Measurements from ENCODE around the gene CDCA3. TPM values are rescaled to one million over a fixed set of nuclear protein-coding genes. Genes with fewer than 3 reads are reported as not detected.

The CDCA3 gene
- 5.6 and 29.7 TPM in 2 replicates for total RNA-seq

DNA sequence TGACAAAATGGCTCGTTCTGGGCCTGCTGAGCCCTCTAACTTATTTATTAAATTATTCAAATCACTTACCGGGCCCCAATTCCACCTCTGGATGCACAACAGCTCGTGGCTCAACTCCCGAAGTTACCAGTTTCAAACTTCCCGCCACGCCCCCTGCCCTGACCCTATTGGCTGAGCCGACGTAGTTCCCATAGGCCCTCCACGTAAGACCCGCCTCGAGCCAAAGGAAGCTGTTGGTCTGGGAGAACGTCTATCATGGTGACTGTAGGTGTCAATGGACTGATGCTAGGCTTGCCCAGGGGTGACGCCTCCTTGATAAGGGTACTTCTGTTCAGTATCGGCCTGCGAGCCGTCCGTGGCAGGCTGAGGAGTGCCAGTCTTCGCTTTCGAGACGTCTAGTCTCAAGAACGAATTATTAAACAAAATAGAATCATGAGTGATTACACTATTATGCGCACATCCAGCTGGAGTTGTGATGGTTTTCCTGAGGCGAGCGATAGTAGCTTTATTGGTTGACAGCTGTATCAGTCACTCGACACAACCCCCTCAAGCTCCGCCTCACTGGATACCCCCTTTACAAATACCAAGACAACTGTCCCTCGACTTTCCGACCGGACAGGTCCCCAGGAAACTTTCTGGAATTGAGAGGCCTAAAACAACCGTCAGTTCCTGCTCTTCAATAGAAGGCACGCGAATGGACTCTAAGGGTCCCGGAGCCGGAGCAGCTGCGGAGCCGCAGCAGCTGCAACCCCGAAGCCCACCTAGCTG is at the start of gene CDCA3:
Gene CDCA3 (minus strand): TSS at position 134 of the 768 bp plus-strand sequence. CDS start 334 bp downstream, outside the sequence.

DNA sequence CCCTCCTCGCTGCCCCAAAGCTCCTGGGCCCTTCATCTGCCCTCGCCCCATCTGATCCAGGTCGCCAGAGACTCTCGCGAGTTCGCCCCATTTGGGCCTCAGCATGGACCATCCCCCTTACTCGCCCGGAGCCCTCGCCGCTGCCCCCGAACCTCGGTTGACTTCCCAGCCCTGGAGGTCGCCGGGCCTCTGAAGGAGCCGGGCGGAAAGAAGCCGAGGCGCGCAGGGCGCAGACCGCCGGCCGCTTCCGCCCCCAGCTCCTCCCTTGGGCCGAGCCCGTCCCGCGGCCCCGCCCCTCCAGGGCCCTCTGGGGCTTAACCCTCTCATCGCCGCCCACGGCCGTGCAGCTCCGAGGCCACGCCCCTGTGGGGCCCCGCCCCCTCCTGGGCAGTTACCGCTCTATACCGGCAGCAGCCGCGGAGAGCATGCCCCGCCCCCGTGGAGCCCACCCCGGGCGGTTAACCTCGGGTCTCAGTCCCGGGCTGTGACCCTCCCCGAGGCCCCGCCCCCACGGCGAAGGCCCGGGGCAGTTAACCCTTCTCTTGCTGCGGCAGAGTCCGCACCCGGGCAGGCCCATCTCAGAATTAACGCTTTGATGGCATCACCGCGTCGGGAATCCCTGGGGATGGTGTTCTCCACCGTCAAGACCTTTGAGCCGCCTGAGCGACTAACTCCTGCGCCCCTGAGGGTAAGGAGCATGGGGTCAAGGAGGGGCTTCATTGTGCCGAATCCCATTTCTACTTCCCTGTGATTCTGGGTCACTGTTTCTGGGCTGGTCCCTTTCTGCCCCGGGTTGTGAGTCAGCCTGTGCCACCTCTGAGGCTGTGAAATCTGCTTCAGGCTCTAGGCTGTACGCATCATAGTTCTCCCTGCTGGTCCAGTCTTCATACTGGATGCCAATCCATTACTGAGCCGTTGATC is 22.3 kb upstream of the CDCA3 start, which contains the start of gene SPSB2:
Gene SPSB2 (minus strand): TSS at position 210 of the 921 bp plus-strand sequence. CDS start 402 bp downstream, outside the sequence.

DNA sequence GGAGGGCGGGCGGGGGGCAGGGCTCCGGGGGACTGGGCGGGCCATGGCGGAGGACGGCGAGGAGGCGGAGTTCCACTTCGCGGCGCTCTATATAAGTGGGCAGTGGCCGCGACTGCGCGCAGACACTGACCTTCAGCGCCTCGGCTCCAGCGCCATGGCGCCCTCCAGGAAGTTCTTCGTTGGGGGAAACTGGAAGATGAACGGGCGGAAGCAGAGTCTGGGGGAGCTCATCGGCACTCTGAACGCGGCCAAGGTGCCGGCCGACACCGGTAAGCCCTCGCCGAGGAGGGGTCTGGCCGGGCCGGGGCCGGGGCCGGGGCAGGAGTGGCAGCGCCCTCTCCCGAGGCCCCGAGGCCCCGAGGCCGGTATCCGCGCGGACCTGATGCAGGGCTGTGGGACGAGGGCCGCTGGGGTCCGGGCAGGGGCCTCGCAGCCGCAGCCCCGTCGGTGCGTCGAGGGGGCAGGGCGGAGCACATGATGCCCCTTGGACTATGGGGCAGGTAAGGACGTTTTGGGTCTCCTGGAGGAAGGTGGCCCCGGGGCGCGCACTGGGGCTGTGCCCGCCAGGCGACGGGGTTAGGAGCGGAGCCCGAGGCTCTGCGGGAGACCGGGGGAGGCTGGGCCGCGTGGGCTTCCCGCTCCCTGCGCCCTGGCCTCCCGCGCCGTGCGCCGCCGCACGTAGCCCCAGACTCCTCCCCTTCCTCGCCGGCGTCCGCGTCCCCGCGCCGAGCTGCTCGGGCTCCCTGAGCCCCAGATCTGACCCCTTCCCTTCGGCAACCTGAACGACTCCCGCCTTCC is 16.5 kb upstream of the CDCA3 start, which contains the start of gene TPI1:
Gene TPI1 (plus strand): TSS at position 119 of the 798 bp plus-strand sequence. CDS start 36 bp downstream, at position 155.

DNA sequence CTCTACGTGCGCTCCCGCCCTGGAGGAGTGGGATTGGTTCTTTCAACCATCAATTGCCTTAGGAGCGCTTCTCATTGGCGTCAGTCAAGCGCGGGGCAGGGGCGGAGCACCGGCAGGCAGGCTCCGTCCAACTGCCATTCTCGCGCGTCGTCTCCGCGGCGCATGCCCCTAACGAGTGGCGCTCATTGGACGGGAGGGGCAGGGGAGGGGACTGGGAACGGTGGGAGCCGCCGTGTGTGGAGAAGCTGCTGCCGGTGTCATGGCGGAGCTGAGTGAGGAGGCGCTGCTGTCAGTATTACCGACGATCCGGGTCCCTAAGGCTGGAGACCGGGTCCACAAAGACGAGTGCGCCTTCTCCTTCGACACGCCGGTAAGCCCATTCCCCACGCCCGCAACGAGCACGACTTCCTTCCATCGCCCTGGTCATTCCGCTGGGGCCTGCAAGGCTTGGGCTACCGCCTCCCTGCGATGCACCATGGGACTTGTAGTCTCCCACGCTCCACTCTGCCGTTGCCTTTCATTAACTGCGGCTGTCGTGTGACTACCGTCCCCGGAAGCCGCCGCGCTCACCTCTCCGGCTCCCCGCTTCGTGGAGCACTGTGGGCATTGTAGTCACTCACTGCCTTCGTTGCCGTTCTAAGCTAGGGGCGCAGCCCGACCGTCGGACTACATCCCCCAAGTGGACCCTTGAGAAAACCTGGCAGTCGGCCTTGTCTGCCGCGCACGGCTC is 1.0 kb upstream of the CDCA3 start, which contains the start of gene USP5:
Gene USP5 (plus strand): TSS at position 230 of the 730 bp plus-strand sequence. CDS start 30 bp downstream, at position 260.

DNA sequence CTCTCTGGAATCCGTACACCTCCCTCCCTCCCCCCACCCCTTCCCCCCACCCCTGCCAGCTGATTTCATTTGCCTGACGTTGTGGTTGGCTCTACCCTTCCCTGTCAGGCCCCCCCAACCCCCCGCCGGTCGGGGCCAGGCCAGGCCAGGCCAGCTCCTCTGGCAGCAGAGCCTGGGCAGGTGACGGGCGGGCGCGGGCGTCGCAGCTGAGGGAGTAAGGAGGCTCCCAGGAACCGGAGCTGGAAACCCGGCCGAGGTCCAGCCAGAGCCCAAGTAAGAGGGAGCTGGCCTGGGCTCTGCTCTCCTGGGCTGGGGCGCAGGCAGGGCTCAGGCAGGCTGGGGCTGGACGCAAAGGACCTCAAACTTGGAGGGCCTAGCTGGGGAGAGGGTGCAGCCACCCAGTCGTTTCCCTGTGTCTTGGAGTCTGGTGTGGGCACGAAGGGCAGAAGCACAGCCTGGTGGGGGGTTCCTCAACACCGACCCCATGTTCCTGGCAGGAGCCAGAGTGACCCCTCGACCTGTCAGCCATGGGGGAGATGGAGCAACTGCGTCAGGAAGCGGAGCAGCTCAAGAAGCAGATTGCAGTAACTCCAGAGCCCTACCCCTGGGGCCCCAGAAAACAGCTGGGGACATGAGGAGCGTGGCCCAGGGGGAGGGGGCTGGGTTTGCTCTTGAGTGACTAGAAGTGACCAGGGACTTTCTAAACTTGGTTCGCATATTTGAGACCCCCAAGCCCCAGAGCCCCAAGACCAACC is 10.1 kb downstream of the CDCA3 start, which contains the start of gene GNB3:
Gene GNB3 (plus strand): TSS at position 165 of the 755 bp plus-strand sequence. CDS start 363 bp downstream, at position 528.

DNA sequence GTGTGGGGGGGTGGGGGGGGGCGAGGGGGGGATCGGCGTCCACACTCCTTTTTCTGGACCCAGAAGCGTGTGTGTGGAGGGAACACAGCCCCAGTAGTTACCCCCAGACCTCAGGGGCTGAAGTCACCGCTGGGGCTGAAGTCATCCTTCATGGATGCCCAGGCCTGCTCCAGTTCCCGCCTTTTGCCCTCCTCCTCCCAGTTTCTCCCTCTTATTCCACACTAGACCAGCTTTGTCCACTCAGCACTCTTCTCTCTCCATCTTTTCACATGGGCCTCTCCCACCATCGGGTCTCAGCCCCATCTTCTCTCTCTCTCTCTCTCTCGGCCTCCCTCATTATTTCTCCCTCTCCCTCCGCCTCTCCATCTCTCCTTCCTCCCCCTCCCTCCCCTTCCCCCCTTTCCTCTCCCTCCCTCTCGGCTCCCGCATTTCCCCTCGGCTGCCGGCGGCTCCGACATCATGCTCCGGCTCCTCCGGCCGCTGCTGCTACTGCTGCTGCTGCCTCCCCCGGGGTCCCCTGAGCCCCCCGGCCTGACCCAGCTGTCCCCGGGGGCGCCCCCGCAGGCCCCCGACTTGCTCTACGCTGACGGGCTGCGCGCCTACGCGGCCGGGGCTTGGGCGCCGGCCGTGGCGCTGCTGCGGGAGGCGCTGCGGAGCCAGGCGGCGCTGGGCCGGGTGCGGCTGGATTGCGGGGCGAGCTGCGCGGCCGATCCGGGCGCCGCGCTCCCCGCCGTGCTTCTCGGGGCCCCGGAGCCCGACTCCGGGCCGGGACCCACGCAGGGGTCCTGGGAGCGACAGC is 22.9 kb downstream of the CDCA3 start, which contains the start of gene P3H3:
Gene P3H3 (plus strand): TSS at position 426 of the 799 bp plus-strand sequence. CDS start 34 bp downstream, at position 460.

DNA sequence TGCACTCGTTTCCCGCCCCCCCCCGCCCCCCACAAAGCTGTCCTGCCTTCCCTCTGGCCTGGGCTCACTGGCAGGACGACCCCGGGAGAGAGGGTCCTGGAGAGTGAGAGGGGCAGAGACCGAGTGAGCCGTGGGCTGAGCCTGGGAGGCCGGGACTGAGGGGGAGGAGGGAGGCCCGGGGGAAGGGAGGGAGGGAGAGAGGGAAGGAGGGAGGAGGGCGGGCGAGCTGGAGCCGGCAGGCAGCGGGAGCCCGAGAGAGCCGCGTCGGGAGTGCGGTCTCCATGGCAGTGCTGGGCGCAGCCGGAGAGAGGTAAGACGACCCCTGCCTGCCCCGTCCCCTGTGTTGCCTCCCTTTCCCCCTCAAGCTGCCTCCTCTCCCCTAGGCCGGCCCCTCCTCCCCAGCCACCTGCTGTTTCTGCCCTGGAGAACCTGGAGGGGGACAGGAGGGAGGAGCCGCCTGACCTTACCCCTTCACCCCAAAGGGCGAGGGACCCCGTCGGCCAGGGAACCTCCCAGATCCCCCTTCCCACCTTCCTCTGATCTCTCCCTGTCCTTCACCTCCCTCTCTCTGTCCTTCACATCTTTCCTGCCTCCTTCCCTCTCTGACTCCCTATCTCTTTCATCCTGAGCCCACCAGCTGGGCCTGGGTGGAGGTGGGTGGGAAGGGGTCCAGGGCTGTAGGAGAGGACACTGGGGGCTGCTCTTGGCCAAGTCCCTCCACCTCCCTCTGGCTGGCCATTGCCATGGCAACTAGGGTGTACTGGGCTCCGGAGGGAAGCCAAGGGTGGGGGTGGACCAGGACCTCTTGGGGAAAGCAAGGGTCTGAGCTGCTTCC is 29.3 kb downstream of the CDCA3 start, which contains the start of gene GPR162:
Gene GPR162 (plus strand): TSS at position 231 of the 835 bp plus-strand sequence. CDS start 2,078 bp downstream, outside the sequence.

Other genes with a start within 250 kb of the CDCA3 start
- 152 and 224 TPM in 2 replicates for gene CHD4, start 243.9 kb downstream of the CDCA3 start, total RNA-seq
- not detected in 2 replicates for gene LPAR5, start 215.3 kb downstream of the CDCA3 start, total RNA-seq
- gene ACRBP, start 203.9 kb downstream of the CDCA3 start, total RNA-seq, result under 0.01 TPM in 1 of 2 replicates, not detected in the other
- 19.7 and 33.5 TPM in 2 replicates for gene ING4, start 188.2 kb downstream of the CDCA3 start, total RNA-seq
- 9.0 and 11.3 TPM in 2 replicates for gene ZNF384, start 161.9 kb downstream of the CDCA3 start, total RNA-seq
- under 0.01 TPM in 2 replicates for gene PIANP, start 150.5 kb downstream of the CDCA3 start, total RNA-seq
- 87.9 and 100 TPM in 2 replicates for gene COPS7A, start 127.2 kb downstream of the CDCA3 start, total RNA-seq
- gene MLF2, start 98.1 kb downstream of the CDCA3 start, total RNA-seq, result 147 and 175 TPM in 2 replicates
- 17.2 and 38.0 TPM in 2 replicates for gene PTMS, start 84.9 kb downstream of the CDCA3 start, total RNA-seq
- gene LAG3, start 78.8 kb downstream of the CDCA3 start, total RNA-seq, result not detected in 2 replicates
- 0.28 and 0.58 TPM in 2 replicates for gene CD4, start 61.8 kb downstream of the CDCA3 start, total RNA-seq
- 0.96 and 2.5 TPM in 2 replicates for gene GPR162, start 29.5 kb downstream of the CDCA3 start, total RNA-seq
- gene P3H3, start 22.9 kb downstream of the CDCA3 start, total RNA-seq, result 79.6 and 124 TPM in 2 replicates
- gene GNB3, start 10.4 kb downstream of the CDCA3 start, total RNA-seq, result 1.4 and 2.5 TPM in 2 replicates
- gene USP5, start 864 bp upstream of the CDCA3 start, total RNA-seq, result 77.8 and 123 TPM in 2 replicates
- 1,644 and 1,719 TPM in 2 replicates for gene TPI1, start 16.2 kb upstream of the CDCA3 start, total RNA-seq
- 3.6 and 4.2 TPM in 2 replicates for gene SPSB2, start 22.0 kb upstream of the CDCA3 start, total RNA-seq
- gene LRRC23, start 53.5 kb upstream of the CDCA3 start, total RNA-seq, result 8.6 and 18.0 TPM in 2 replicates
- gene ENO2, start 63.3 kb upstream of the CDCA3 start, total RNA-seq, result 40.8 and 66.8 TPM in 2 replicates
- 4.4 and 9.0 TPM in 2 replicates for gene ATN1, start 76.7 kb upstream of the CDCA3 start, total RNA-seq
- not detected in 2 replicates for gene RNU7-1, start 92.5 kb upstream of the CDCA3 start, total RNA-seq
- 75.3 and 141 TPM in 2 replicates for gene C12orf57, start 92.7 kb upstream of the CDCA3 start, total RNA-seq
- under 0.01 TPM in 1 of 2 replicates, not detected in the other for gene PTPN6, start 100.1 kb upstream of the CDCA3 start, total RNA-seq
- 149 and 175 TPM in 2 replicates for gene PHB2, start 119.4 kb upstream of the CDCA3 start, total RNA-seq
- gene EMG1, start 119.6 kb upstream of the CDCA3 start, total RNA-seq, result 49.3 and 94.9 TPM in 2 replicates
- gene LPCAT3, start 167.2 kb upstream of the CDCA3 start, total RNA-seq, result 5.9 and 9.2 TPM in 2 replicates
- 24.7 and 213 TPM in 2 replicates for gene C1S, start 209.4 kb upstream of the CDCA3 start, total RNA-seq
- 11.7 and 106 TPM in 2 replicates for gene C1R, start 241.2 kb upstream of the CDCA3 start, total RNA-seq